OCI-LY1 (cell line): ENCODE data around the gene TMEM59L.

ENCODE experiments used
- H2AFZ ChIP-seq: fragments of 200-600 bp; sonication (generic), shearing (Covaris generic); 2 replicates; pipeline ENCODE4 v1.6.0; 2014; ENCODE audit warnings: antibody characterized with exemption, mild to moderate bottlenecking, low read length
- H3F3A ChIP-seq: fragments of 200-600 bp; sonication (generic), shearing (Covaris generic); 2 replicates; pipeline ENCODE4 v1.6.0; 2014; ENCODE audit warnings: mild to moderate bottlenecking, antibody characterized with exemption, low read length, moderate library complexity; ENCODE audit not compliant: insufficient read depth
- H3K27ac ChIP-seq: fragments of 200-600 bp; sonication (generic); 2 replicates; pipeline ENCODE4 v1.5.1; 2014; ENCODE audit warnings: low read length, mixed run types, mild to moderate bottlenecking, low read depth; ENCODE audit not compliant: poor library complexity, severe bottlenecking
- H3K27me3 ChIP-seq: fragments of 200-600 bp; sonication (generic); 2 replicates; pipeline ENCODE4 v1.6.0; 2014; ENCODE audit warnings: antibody characterized with exemption, mild to moderate bottlenecking, low read length, moderate library complexity; ENCODE audit not compliant: insufficient read depth
- H3K36me3 ChIP-seq: fragments of 200-600 bp; sonication (generic); 2 replicates; pipeline ENCODE4 v1.6.1; 2014; ENCODE audit warnings: mild to moderate bottlenecking, antibody characterized with exemption, low read length, moderate library complexity, mixed read lengths; ENCODE audit not compliant: insufficient read depth
- H3K4me1 ChIP-seq: fragments of 200-600 bp; sonication (generic); 2 replicates; pipeline ENCODE4 v1.5.1; 2014; ENCODE audit warnings: mild to moderate bottlenecking, low read length, moderate library complexity; ENCODE audit not compliant: insufficient read depth, severe bottlenecking
- H3K4me2 ChIP-seq: fragments of 200-600 bp; sonication (generic), shearing (Covaris generic); 2 replicates; pipeline ENCODE4 v1.6.1; 2014; ENCODE audit warnings: low read length
- H3K4me3 ChIP-seq: fragments of 200-600 bp; sonication (generic); 2 replicates; pipeline ENCODE4 v1.5.1; 2014; ENCODE audit warnings: low read length, low read depth, mild to moderate bottlenecking, mixed read lengths; ENCODE audit not compliant: poor library complexity, severe bottlenecking
- H3K79me2 ChIP-seq: fragments of 200-600 bp; shearing (Covaris generic); 2 replicates; pipeline ENCODE4 v1.6.1; 2016; ENCODE audit warnings: mixed run types, low read length, mixed read lengths; ENCODE audit not compliant: insufficient read depth
- H3K9ac ChIP-seq: fragments of 200-600 bp; sonication (generic), shearing (Covaris generic); 2 replicates; pipeline ENCODE4 v1.6.1; 2014; ENCODE audit warnings: mild to moderate bottlenecking, low read length, mixed read lengths
- H3K9me2 ChIP-seq: fragments of 200-600 bp; sonication (generic), shearing (Covaris generic); 2 replicates; pipeline ENCODE4 v1.6.1; 2014; ENCODE audit warnings: low read depth, mild to moderate bottlenecking, low read length, mixed read lengths
- H3K9me3 ChIP-seq: fragments of 200-600 bp; shearing (Covaris generic); 2 replicates; pipeline ENCODE4 v1.6.1; 2014; ENCODE audit warnings: low read length, mixed read lengths
- H4K20me1 ChIP-seq: fragments of 200-600 bp; sonication (generic), shearing (Covaris generic); 2 replicates; pipeline ENCODE4 v1.6.0; 2016; ENCODE audit warnings: mild to moderate bottlenecking, low read length; ENCODE audit not compliant: insufficient read depth
- EZH2 ChIP-seq: fragments of 200-600 bp; sonication (generic), shearing (Covaris generic); IDR thresholded peaks from 2 replicates; pipeline ENCODE4 v1.8.0; 2017; ENCODE audit warnings: borderline replicate concordance, mixed run types, mild to moderate bottlenecking, antibody characterized with exemption, low read length, moderate library complexity, mixed read lengths
- TF ChIP-seq, protein P1 (sequence below): fragments of 200-600 bp; sonication (generic), shearing (Covaris generic); IDR thresholded peaks from 2 replicates; pipeline ENCODE4 v1.5.1; 2017; ENCODE audit warnings: mild to moderate bottlenecking, antibody characterized with exemption, low read length, moderate library complexity, mixed read lengths

Gene TMEM59L

DNA sequence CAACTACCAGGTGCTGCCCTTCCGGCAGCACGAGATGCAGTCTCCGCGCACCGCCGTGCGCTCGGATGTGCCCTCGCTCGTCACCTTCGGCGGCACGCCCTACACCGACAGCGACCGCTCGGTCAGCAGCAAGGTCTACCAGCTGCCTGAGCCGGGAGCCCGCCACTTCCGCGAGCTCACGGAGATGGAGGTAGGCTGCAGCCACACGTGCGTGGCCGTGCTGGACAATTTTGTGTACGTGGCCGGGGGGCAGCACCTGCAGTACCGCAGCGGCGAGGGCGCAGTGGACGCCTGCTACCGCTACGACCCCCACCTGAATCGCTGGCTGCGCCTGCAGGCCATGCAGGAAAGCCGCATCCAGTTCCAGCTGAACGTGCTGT lies 55.6 kb downstream of the TMEM59L start:
- TF ChIP-seq, protein P1, sequence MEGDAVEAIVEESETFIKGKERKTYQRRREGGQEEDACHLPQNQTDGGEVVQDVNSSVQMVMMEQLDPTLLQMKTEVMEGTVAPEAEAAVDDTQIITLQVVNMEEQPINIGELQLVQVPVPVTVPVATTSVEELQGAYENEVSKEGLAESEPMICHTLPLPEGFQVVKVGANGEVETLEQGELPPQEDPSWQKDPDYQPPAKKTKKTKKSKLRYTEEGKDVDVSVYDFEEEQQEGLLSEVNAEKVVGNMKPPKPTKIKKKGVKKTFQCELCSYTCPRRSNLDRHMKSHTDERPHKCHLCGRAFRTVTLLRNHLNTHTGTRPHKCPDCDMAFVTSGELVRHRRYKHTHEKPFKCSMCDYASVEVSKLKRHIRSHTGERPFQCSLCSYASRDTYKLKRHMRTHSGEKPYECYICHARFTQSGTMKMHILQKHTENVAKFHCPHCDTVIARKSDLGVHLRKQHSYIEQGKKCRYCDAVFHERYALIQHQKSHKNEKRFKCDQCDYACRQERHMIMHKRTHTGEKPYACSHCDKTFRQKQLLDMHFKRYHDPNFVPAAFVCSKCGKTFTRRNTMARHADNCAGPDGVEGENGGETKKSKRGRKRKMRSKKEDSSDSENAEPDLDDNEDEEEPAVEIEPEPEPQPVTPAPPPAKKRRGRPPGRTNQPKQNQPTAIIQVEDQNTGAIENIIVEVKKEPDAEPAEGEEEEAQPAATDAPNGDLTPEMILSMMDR: no peak
- no peak for TF ChIP-seq EZH2
- H2AFZ ChIP-seq: no peak overlapping the region
- H3K4me2 ChIP-seq: no peak overlapping the region
- no peaks in the 10 kb centered on the region for H3K9me2 ChIP-seq
- no peaks in the 10 kb centered on the region for H3K36me3 ChIP-seq
- H3K27ac ChIP-seq: no peak overlapping the region
- no peaks in the 10 kb centered on the region for H3K9me3 ChIP-seq
- no peaks in the 10 kb centered on the region for H3K79me2 ChIP-seq
- peaks cover 4% of the 10 kb centered on the region for H3K4me1 ChIP-seq
- no peak overlapping the region for H3K9ac ChIP-seq
- H3K27me3 ChIP-seq: no peaks in the 10 kb centered on the region; the same call in 1 of the 2 replicates
- H3F3A ChIP-seq: no peaks in the 10 kb centered on the region
- no peaks in the 10 kb centered on the region for H4K20me1 ChIP-seq
- no peak overlapping the region for H3K4me3 ChIP-seq

DNA sequence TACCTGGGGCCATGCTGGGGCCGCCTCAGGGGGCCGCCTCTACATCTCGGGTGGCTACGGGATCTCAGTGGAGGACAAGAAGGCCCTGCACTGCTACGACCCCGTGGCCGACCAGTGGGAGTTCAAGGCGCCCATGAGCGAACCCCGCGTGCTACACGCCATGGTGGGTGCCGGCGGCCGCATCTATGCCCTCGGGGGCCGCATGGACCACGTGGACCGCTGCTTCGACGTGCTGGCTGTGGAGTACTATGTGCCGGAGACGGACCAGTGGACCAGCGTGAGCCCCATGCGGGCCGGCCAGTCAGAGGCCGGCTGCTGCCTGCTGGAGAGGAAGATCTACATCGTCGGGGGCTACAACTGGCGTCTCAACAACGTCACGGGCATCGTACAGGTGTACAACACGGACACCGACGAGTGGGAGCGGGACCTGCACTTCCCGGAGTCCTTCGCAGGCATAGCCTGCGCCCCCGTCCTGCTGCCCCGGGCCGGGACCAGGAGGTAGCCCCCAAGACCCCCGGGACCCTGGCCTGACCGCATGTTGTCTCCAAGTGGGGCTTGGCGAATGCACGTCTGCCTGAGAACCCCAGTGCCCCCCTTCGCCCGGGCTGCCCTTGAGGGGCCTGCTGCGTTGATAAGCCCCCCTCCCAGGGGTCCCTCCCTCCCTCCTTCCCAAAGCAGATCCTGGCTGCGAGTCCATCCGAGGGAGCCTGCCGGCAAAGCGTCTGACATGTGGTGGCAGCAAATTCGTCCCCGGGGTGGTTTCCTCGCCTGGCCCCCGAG lies 56.3 kb downstream of the TMEM59L start:
- Histone ChIP-seq H4K20me1 (no peaks in the 10 kb centered on the region), H3K4me1 (peaks cover 3% of the 10 kb centered on the region), H3K9ac (no peak overlapping the region), H3K9me2 (no peaks in the 10 kb centered on the region), H3K9me3 (no peaks in the 10 kb centered on the region), H3K36me3 (no peaks in the 10 kb centered on the region), H3K27me3 (no peaks in the 10 kb centered on the region; the same call in 1 of the 2 replicates), H2AFZ (no peak overlapping the region), H3F3A (no peaks in the 10 kb centered on the region), H3K4me2 (no peak overlapping the region), H3K4me3 (no peak overlapping the region), H3K27ac (no peak overlapping the region), H3K79me2 (no peaks in the 10 kb centered on the region)
- TF ChIP-seq, protein P1: no peak

DNA sequence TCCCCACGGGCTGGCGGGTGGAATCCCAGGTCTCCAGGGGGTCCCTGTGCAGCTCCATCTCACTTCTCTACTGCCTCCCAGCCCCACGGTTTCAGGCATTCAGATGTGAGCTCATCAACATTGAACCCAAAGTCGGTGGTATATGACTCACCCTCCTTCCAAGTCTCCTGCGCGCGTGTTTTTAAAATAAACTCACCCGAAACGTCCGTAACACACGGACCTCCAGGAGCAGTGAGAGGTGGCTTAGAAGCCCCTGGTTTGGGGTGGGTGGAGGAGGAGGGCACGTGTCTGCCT lies 56.8 kb downstream of the TMEM59L start:
- H3K36me3 ChIP-seq: no peaks in the 10 kb centered on the region
- no peak overlapping the region for H2AFZ ChIP-seq
- H3K4me1 ChIP-seq: no peaks in the 10 kb centered on the region
- H3K4me3 ChIP-seq: no peak overlapping the region
- H3K9ac ChIP-seq: no peak overlapping the region
- no peaks in the 10 kb centered on the region for H3K9me3 ChIP-seq
- no peak overlapping the region for H3K4me2 ChIP-seq
- no peaks in the 10 kb centered on the region; the same call in 1 of the 2 replicates for H3K27me3 ChIP-seq
- no peaks in the 10 kb centered on the region for H3F3A ChIP-seq
- TF ChIP-seq, protein P1: no peak
- no peak for TF ChIP-seq EZH2
- H3K9me2 ChIP-seq: no peaks in the 10 kb centered on the region
- H4K20me1 ChIP-seq: no peaks in the 10 kb centered on the region
- H3K27ac ChIP-seq: no peak overlapping the region
- no peaks in the 10 kb centered on the region for H3K79me2 ChIP-seq
